ENCODE data around the gene CREBZF. TPM values are rescaled to one million over a fixed set of nuclear protein-coding genes. Genes with fewer than 3 reads are reported as not detected.

The CREBZF gene
- total RNA-seq, 1 experiment from 2014 or later: 50.2 TPM

DNA sequence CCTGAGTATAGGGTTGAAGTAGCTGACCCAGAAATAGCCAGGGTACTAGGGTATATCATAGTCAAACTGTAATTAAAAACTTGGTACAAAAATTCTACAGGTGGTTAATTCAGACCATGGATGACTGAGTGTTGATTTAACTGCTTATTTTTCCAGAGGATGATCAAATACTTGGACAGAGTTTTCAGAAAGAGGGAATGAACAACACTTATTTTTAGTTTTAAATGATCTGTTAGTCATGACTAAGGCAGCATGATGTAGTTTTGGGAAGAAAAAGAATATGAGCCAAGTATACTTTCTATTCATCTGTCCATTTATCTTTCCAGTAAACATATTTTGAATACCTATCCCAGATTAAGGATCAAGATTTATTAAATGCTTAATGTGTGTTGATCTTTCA, 40.9 kb upstream of the CREBZF start:
- no peak overlapping the region for H4K8ac ChIP-seq (replicated peaks; ENCODE audit: insufficient read length, low read depth, low read length)
- no peak overlapping the region for H2BK20ac ChIP-seq (ENCODE audit: low read depth, low read length, poor library complexity, severe bottlenecking)
- no peaks in the 10 kb centered on the region for H3K9me3 ChIP-seq (ENCODE audit: control insufficient read depth, low read depth, low read length)
- no peak overlapping the region for H4K91ac ChIP-seq (ENCODE audit: insufficient read length, low read depth, low read length)
- TF ChIP-seq, protein P1, sequence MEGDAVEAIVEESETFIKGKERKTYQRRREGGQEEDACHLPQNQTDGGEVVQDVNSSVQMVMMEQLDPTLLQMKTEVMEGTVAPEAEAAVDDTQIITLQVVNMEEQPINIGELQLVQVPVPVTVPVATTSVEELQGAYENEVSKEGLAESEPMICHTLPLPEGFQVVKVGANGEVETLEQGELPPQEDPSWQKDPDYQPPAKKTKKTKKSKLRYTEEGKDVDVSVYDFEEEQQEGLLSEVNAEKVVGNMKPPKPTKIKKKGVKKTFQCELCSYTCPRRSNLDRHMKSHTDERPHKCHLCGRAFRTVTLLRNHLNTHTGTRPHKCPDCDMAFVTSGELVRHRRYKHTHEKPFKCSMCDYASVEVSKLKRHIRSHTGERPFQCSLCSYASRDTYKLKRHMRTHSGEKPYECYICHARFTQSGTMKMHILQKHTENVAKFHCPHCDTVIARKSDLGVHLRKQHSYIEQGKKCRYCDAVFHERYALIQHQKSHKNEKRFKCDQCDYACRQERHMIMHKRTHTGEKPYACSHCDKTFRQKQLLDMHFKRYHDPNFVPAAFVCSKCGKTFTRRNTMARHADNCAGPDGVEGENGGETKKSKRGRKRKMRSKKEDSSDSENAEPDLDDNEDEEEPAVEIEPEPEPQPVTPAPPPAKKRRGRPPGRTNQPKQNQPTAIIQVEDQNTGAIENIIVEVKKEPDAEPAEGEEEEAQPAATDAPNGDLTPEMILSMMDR (conservative IDR thresholded peaks at IDR 0.05): no peak
- no peak overlapping the region for H3K4ac ChIP-seq (ENCODE audit: low read depth, low read length)
- H3K27me3 ChIP-seq (ENCODE audit: insufficient read depth, low read length): no peaks in the 10 kb centered on the region
- no peak overlapping the region for H2AK5ac ChIP-seq (ENCODE audit: insufficient read length, low read length)
- Mint-ChIP-seq H3K27me3 (ENCODE audit: low read depth) (no peaks in the 10 kb centered on the region), H3K27ac (no peak overlapping the region), H3K9me3 (peaks cover 2 to 4% of the 10 kb centered on the region in 2 experiments; a peak in 1 of 5 replicates), H3K36me3 (ENCODE audit: insufficient read depth in 1 of 3, low read depth in 3 of 3) (no peaks in the 10 kb centered on the region; a peak in 1 of 7 replicates), H3K4me3 (no peak overlapping the region), H3K4me1 (no peaks in the 10 kb centered on the region)
- H3K79me1 ChIP-seq (ENCODE audit: insufficient read depth, low read depth, low read length, poor library complexity, severe bottlenecking): no peaks in the 10 kb centered on the region
- no peak overlapping the region for H3K4me2 ChIP-seq (ENCODE audit: insufficient read depth, insufficient read length, low read length)
- H2BK5ac ChIP-seq (ENCODE audit: insufficient read length, low read length): no peak overlapping the region
- no peaks in the 10 kb centered on the region for H3K23me2 ChIP-seq (ENCODE audit: insufficient read length, low read depth, low read length, poor library complexity, severe bottlenecking)
- H3K56ac ChIP-seq (ENCODE audit: insufficient read length, low read depth, low read length): no peak overlapping the region
- no peak overlapping the region for H3K23ac ChIP-seq (ENCODE audit: insufficient read length, low read depth, low read length)
- H2BK12ac ChIP-seq (ENCODE audit: insufficient read length, low read depth, low read length): no peak overlapping the region
- no peaks in the 10 kb centered on the region for H3K4me1 ChIP-seq (ENCODE audit: insufficient read depth, low read length)
- no peak overlapping the region for H4K5ac ChIP-seq (ENCODE audit: insufficient read length, low read depth, low read length)
- H2BK120ac ChIP-seq (ENCODE audit: low read depth, low read length, poor library complexity, severe bottlenecking): no peak overlapping the region
- H2BK15ac ChIP-seq (ENCODE audit: low read depth, low read length): no peak overlapping the region
- DNase-seq: no peak
- H3K14ac ChIP-seq (ENCODE audit: insufficient read depth, low read length): no peak overlapping the region
- H3K79me2 ChIP-seq (ENCODE audit: insufficient read depth, low read length): no peaks in the 10 kb centered on the region
- H3K18ac ChIP-seq (ENCODE audit: insufficient read length, low read depth, low read length): no peak overlapping the region
- no peak overlapping the region for H2AFZ ChIP-seq (ENCODE audit: low read length)
- no peak overlapping the region for H3T11ph ChIP-seq (ENCODE audit: low read length)
- H3K27ac ChIP-seq (ENCODE audit: insufficient read length, low read depth, low read length): no peak overlapping the region
- H4K20me1 ChIP-seq (ENCODE audit: control insufficient read depth, insufficient read depth, insufficient read length): no peaks in the 10 kb centered on the region
- H3K9ac ChIP-seq (ENCODE audit: extremely low read depth, insufficient read length, low read length): no peak overlapping the region

All from H9 (cell line).